HepG2 (cell line): ENCODE data around the gene LAP3. TPM values are rescaled to one million over a fixed set of nuclear protein-coding genes. Genes with fewer than 3 reads are reported as not detected.

Experiments used
- ATAC-seq: fragments of 200-7000 bp; cut with Tn5 transposase; 3 replicates; pipeline ENCODE4 v1.9.1; 2020; ENCODE audit warnings: mild to moderate bottlenecking, moderate library complexity
- BruUV-seq: library from RNA; stranded (reverse); fragments of 400-500 nt; replicated peaks from 2 replicates; lab custom pipeline; 2021; lab: Mats Ljungman, UMichigan
- CTCF ChIA-PET: fragments of 300-600 bp; formaldehyde crosslinking; extraction: SDS; loops from one replicate; lab custom pipeline; 2021; ENCODE audit warnings: low total read pairs, inconsistent platforms, low intra/inter-chr PET ratio; lab: Yijun Ruan, JAX
- POLR2A ChIA-PET: fragments of 350-600 bp; sonication (Branson Sonifier 250); formaldehyde crosslinking; loops from one replicate; lab custom pipeline; 2020; ENCODE audit warnings: antibody characterized with exemption, inconsistent platforms; lab: Yijun Ruan, JAX
- DNase-seq: peaks from one replicate; pipeline ENCODE4 v3.0.0-alpha.2; 2015; ENCODE audit warnings: low spot score
- FAIRE-seq: peaks from 3 replicates; lab custom pipeline; 2011; peaks lifted over from hg19 to GRCh38; lab: Jason Lieb, UNC
- H2AFZ ChIP-seq: one replicate; pipeline ENCODE4 v1.6.1; 2011; ENCODE audit warnings: low read length, inconsistent platforms
- H3K27ac ChIP-seq: fragments of 300-600 bp; 3 replicates; pipeline ENCODE4 v1.8.0; 2011; ENCODE audit warnings: mixed run types, mild to moderate bottlenecking, mixed read lengths, low read length, inconsistent platforms; ENCODE audit not compliant: insufficient read depth; ENCODE audit errors: extremely low read length
- H3K27me3 ChIP-seq, 2 experiments: fragments of 200-600 bp in 1 of 2; 2 replicates in 1 of 2; 3 replicates in 1 of 2; pipeline versions ENCODE4 v1.6.0 to v1.8.0; 2011; ENCODE audit warnings: low read length in 2 of 2, mild to moderate bottlenecking in 2 of 2, moderate library complexity in 2 of 2, inconsistent platforms in 1 of 2; ENCODE audit not compliant: insufficient read depth in 2 of 2, control insufficient read depth in 1 of 2
- H3K36me3 ChIP-seq, 2 experiments: fragments of 200-600 bp in 1 of 2; replicated peaks in 1 of 2; 2 replicates in 1 of 2; 3 replicates in 1 of 2; pipeline versions ENCODE4 v1.5.1 to v1.8.0; 2011; ENCODE audit warnings: low read length in 2 of 2, inconsistent platforms in 1 of 2; ENCODE audit not compliant: insufficient read depth in 2 of 2, control insufficient read depth in 1 of 2
- H3K4me1 ChIP-seq: 2 replicates; pipeline ENCODE4 v1.5.1; 2012; ENCODE audit warnings: low read length, inconsistent platforms; ENCODE audit not compliant: insufficient read depth
- H3K4me2 ChIP-seq: 2 replicates; pipeline ENCODE4 v1.6.0; 2011; ENCODE audit warnings: low read depth, low read length, inconsistent platforms
- H3K4me3 ChIP-seq, 3 experiments: fragments of 200-600 bp in 1 of 3; sonication (generic), shearing (Covaris generic) in 1 of 3; replicated peaks in 1 of 3; 2 replicates each; pipeline ENCODE4 v1.5.1; 2011 to 2016; ENCODE audit warnings: low read length in 3 of 3, inconsistent platforms in 2 of 3, low read depth in 2 of 3, mild to moderate bottlenecking in 2 of 3, control low read depth in 1 of 3, mixed read lengths in 1 of 3; ENCODE audit not compliant: insufficient read depth in 1 of 3
- H3K79me2 ChIP-seq: one replicate; pipeline ENCODE4 v1.6.1; 2011; ENCODE audit warnings: low read length, inconsistent platforms; ENCODE audit not compliant: insufficient read depth
- H3K9ac ChIP-seq: 2 replicates; pipeline ENCODE4 v1.6.0; 2011; ENCODE audit warnings: mild to moderate bottlenecking, low read depth, low read length, inconsistent platforms; ENCODE audit not compliant: insufficient read depth
- H3K9me3 ChIP-seq: 2 replicates; pipeline ENCODE4 v1.5.1; 2012; ENCODE audit warnings: mild to moderate bottlenecking, low read length
- H4K20me1 ChIP-seq: 2 replicates; pipeline ENCODE4 v1.6.0; 2011; ENCODE audit warnings: inconsistent platforms, mild to moderate bottlenecking, low read length, moderate library complexity; ENCODE audit not compliant: insufficient read depth
- ARID3A ChIP-seq: IDR thresholded peaks from 2 replicates; pipeline ENCODE4 v1.6.1; 2012; ENCODE audit warnings: low read depth, low read length, improper control_type of control experiment
- CREM ChIP-seq, 2 experiments: sonication (generic) in 1 of 2; formaldehyde crosslinking in 1 of 2; IDR thresholded peaks; 2 replicates each; pipeline versions ENCODE4 v1.4.0 to v1.6.1; 2016 to 2020; ENCODE audit warnings: antibody characterized with exemption in 1 of 2, mild to moderate bottlenecking in 1 of 2, missing genetic modification reagents in 1 of 2
- MAFG ChIP-seq: sonication (generic); formaldehyde crosslinking; IDR thresholded peaks from 2 replicates; pipeline ENCODE4 v1.5.1; 2020; ENCODE audit warnings: mild to moderate bottlenecking, missing genetic modification reagents
- MED1 ChIP-seq: sonication (generic); formaldehyde crosslinking; IDR thresholded peaks from 2 replicates; pipeline ENCODE4 v1.4.0; 2020; ENCODE audit warnings: missing genetic modification reagents
- NFIC ChIP-seq: IDR thresholded peaks from 2 replicates; pipeline ENCODE4 v1.6.1; 2012; ENCODE audit warnings: mild to moderate bottlenecking, low read length, inconsistent platforms
- ONECUT2 ChIP-seq: sonication (generic); formaldehyde crosslinking; IDR thresholded peaks from 2 replicates; pipeline ENCODE4 v1.4.0; 2020; ENCODE audit warnings: missing genetic modification reagents
- POLR2AphosphoS2 ChIP-seq: IDR thresholded peaks from 2 replicates; pipeline ENCODE4 v1.6.1; 2011; ENCODE audit warnings: low read depth, low read length, improper control_type of control experiment
- SALL2 ChIP-seq: sonication (generic); formaldehyde crosslinking; IDR thresholded peaks from 2 replicates; pipeline ENCODE4 v1.8.1; 2023; ENCODE audit warnings: mild to moderate bottlenecking, missing genetic modification reagents, inconsistent platforms
- SOX6 ChIP-seq, 2 experiments: fragments of 450-650 bp in 1 of 2; sonication (generic) in 1 of 2; formaldehyde crosslinking in 1 of 2; IDR thresholded peaks; 2 replicates each; pipeline versions ENCODE4 v1.4.0 to v1.6.1; 2017 to 2020; ENCODE audit warnings: antibody characterized with exemption in 1 of 2, mild to moderate bottlenecking in 1 of 2, missing genetic modification reagents in 1 of 2
- ZC3H4 ChIP-seq: sonication (generic); formaldehyde crosslinking; IDR thresholded peaks from 2 replicates; pipeline ENCODE4 v1.4.0; 2020; ENCODE audit warnings: missing genetic modification reagents, borderline replicate concordance
- ZHX2 ChIP-seq, 2 experiments: sonication (generic) in 1 of 2; formaldehyde crosslinking in 1 of 2; IDR thresholded peaks; 2 replicates each; pipeline versions ENCODE4 v1.6.1 to v1.9.0; 2014 to 2022; ENCODE audit warnings: antibody characterized with exemption in 1 of 2, borderline replicate concordance in 1 of 2, inconsistent platforms in 1 of 2, low read depth in 1 of 2, missing genetic modification reagents in 1 of 2
- ZNF670 ChIP-seq: sonication (generic); formaldehyde crosslinking; IDR thresholded peaks from 2 replicates; pipeline ENCODE4 v1.8.0; 2022; ENCODE audit warnings: mild to moderate bottlenecking, missing genetic modification reagents, borderline replicate concordance
- ZNF720 ChIP-seq: sonication (generic); formaldehyde crosslinking; IDR thresholded peaks from 2 replicates; pipeline ENCODE4 v1.4.0; 2020; ENCODE audit warnings: missing genetic modification reagents
- ZNF746 ChIP-seq: sonication (generic); formaldehyde crosslinking; IDR thresholded peaks from 2 replicates; pipeline ENCODE4 v1.8.0; 2022; ENCODE audit warnings: mild to moderate bottlenecking, missing genetic modification reagents
- ZSCAN31 ChIP-seq: sonication (generic); formaldehyde crosslinking; IDR thresholded peaks from 2 replicates; pipeline ENCODE4 v1.5.0; 2020; ENCODE audit warnings: low read depth, mild to moderate bottlenecking, missing genetic modification reagents
- WGBS: methylation state at CpG from one replicate; pipeline ENCODE4 v1.1.6; 2017; ENCODE audit warnings: low lambda C conversion rate; 5-methylcytosine and 5-hydroxymethylcytosine counted together
- in situ Hi-C: cut with HindIII; loops from 2 replicates; pipeline ENCODE4 v1.10.0; 2017; ENCODE audit warnings: low pct_unique_long_range_greater_than_20kb; ENCODE audit not compliant: extremely low pct_ligation_motif_present
- intact Hi-C: fragments of 100-400 bp; cut with micrococcal nuclease; formaldehyde crosslinking; loops from one replicate; pipeline ENCODE4 v1.10.0; 2022; ENCODE audit not compliant: unreplicated experiment
- polyA plus RNA-seq, 8 experiments: library from polyadenylated mRNA; depleted of rRNA in 3 of 8; stranded (reverse) in 7 of 8; unstranded in 1 of 8; fragments of >200 nt; fragmentation: Illumina TruSeq in 4 of 8; extraction: Trizol in 4 of 8; gene quantifications; 2 replicates each; pipeline versions ENCODE4 v1.2.1 to v1.2.3, GENCODE V29; 2011 to 2016; ENCODE audit warnings: low read depth in 4 of 8, missing spikeins in 1 of 8, mixed read lengths in 1 of 8; ENCODE audit not compliant: insufficient read depth in 1 of 8
- total RNA-seq, 5 experiments: library from RNA; depleted of rRNA; stranded (reverse); fragments of >200 nt; fragmentation: Illumina TruSeq; extraction: Trizol; gene quantifications; 2 replicates each; pipeline ENCODE4 v1.2.3, GENCODE V29; 2016; ENCODE audit warnings: low read depth in 1 of 5

Gene LAP3
- total and polyA plus RNA-seq, 2 of the 13 experiments (the other 11 are each of a cell fraction or from before 2014, with no cell fraction given): 106 to 125 TPM

GRCh38 chr4:17614416-17615299 lies 37.7 kb downstream of the LAP3 start, which contains the start of gene MED28:
Gene MED28 (plus strand): TSS chr4:17614641. CDS start chr4:17614655, 14 bp downstream.
- Histone ChIP-seq H3K79me2 (peaks cover 56% of the 10 kb centered on the region), H3K27ac (peak within 1 kb of the TSS; percentile 82), H3K9me3 (no peaks in the 10 kb centered on the region), H3K36me3 (peaks cover 7 to 24% of the 10 kb centered on the region in 2 experiments; a peak in 4 of 5 replicates), H3K4me1 (peaks cover 39% of the 10 kb centered on the region), H3K4me3 (peak within 1 kb of the TSS; percentile 92 to 98 (median 93)), H2AFZ (peak within 1 kb of the TSS; percentile 96), H3K27me3 (no peaks in the 10 kb centered on the region; a peak in 1 of 5 replicates), H3K9ac (peak within 1 kb of the TSS; percentile 98), H4K20me1 (peaks cover 27% of the 10 kb centered on the region), H3K4me2 (peak within 1 kb of the TSS; percentile 92)
- ATAC-seq (peak; percentile 84), DNase-seq (peak; percentile 93), FAIRE-seq (peak; percentile 96)
- BruUV-seq: TSS peak; percentile 86
- intact Hi-C loops (loop anchor here (1.0 to 2.0 kb wide), 4 partner anchors 17 to 70 kb away; partner anchors contain the start of gene LAP3), in situ Hi-C loops (no loop called here)
- WGBS: under 1% methylated on average over 46 of the region's 46 CpGs
- ChIA-PET CTCF (no interaction called here), POLR2A (interaction anchor here (0.7 to 3.3 kb wide), 15 partner anchors 12 to 195 kb away, joined by 3 to 14 read pairs (median 4); partner anchors contain the start of genes DCAF16, LAP3 and QDPR)
- TF ChIP-seq ZHX2 (IDR thresholded peaks at IDR 0.05; ENCODE audit: low read depth) (peak; percentile 87; the same call in 1 of the 2 replicates), ZHX2 (CRISPR knock-in tag; IDR thresholded peaks at IDR 0.05; ENCODE audit: borderline replicate concordance) (no peak), ARID3A (no peak), ZNF720 (CRISPR knock-in tag) (no peak), ZSCAN31 (CRISPR knock-in tag) (no peak), ZC3H4 (CRISPR knock-in tag) (no peak), NFIC (peak; percentile 78), MED1 (CRISPR knock-in tag) (peak; percentile 58), MAFG (CRISPR knock-in tag) (no peak), ZNF746 (CRISPR knock-in tag) (no peak; the same call in 1 of the 2 replicates), ZNF670 (CRISPR knock-in tag) (peak; percentile 41; the same call in 1 of the 2 replicates), SALL2 (CRISPR knock-in tag) (peak; percentile 62; the same call in 1 of the 2 replicates), SOX6 (IDR thresholded peaks at IDR 0.05) (no peak), SOX6 (CRISPR knock-in tag; IDR thresholded peaks at IDR 0.05) (no peak), ONECUT2 (CRISPR knock-in tag) (no peak), POLR2AphosphoS2 (no peak), CREM (IDR thresholded peaks at IDR 0.05) (no peak; the same call in 1 of the 2 replicates), CREM (CRISPR knock-in tag; IDR thresholded peaks at IDR 0.05) (no peak)
